Psoas muscle (tissue), 8 donors: ENCODE results near the gene MAP3K6. TPM values are rescaled to one million over a fixed set of nuclear protein-coding genes. Genes with fewer than 3 reads are reported as not detected.
"Not testable (repeated sequence)": the region's sequence is repeated elsewhere in the genome, so short reads cannot be mapped to it uniquely, and the experiment has no call there.

Experiments used
- ATAC-seq, 4 donors: fragments of 200-7000 bp; cut with Tn5 transposase; one replicate each; pipeline ENCODE4 v1.9.1; 2020; ENCODE audit warnings: moderate library complexity in 3 of 4, mild to moderate bottlenecking in 2 of 4
- DNase-seq, 2 donors: peaks; one replicate each; pipeline ENCODE4 v3.0.0-alpha.2; 2020
- H3K27ac ChIP-seq: fragments of 200-600 bp; one replicate; pipeline ENCODE4 v1.8.0; 2022
- H3K27me3 ChIP-seq, 3 donors: fragments of 200-600 bp in 1 of 3; one replicate each; pipeline versions ENCODE4 v1.6.1 to v1.8.0; 2013 to 2022; ENCODE audit warnings: low read length in 2 of 3, mild to moderate bottlenecking in 2 of 3, moderate library complexity in 1 of 3; ENCODE audit not compliant: insufficient read depth in 3 of 3
- H3K36me3 ChIP-seq, 2 donors: fragments of 200-600 bp in 1 of 2; one replicate each; pipeline versions ENCODE4 v1.6.1 to v1.8.0; 2013 to 2022; ENCODE audit warnings: low read depth in 1 of 2, mild to moderate bottlenecking in 1 of 2, moderate library complexity in 1 of 2; ENCODE audit not compliant: insufficient read depth in 1 of 2
- H3K4me1 ChIP-seq: fragments of 200-600 bp; one replicate; pipeline ENCODE4 v1.8.0; 2022
- H3K4me3 ChIP-seq: fragments of 200-600 bp; one replicate; pipeline ENCODE4 v1.8.0; 2022; ENCODE audit warnings: mild to moderate bottlenecking
- H3K9me3 ChIP-seq: fragments of 200-600 bp; one replicate; pipeline ENCODE4 v1.8.0; 2022
- WGBS, 3 donors: extraction: QIAGEN DNeasy Blood & Tissue Kit; methylation state at CpG; one replicate each; pipeline versions ENCODE4 v1.1.6 to v1.1.7; 2013; 5-methylcytosine and 5-hydroxymethylcytosine counted together
- intact Hi-C, 2 donors: fragments of 100-400 bp; cut with DNase I; formaldehyde crosslinking; loops; one replicate each; pipeline versions ENCODE4 v1.11.0 to v1.14.2; 2022
- polyA plus RNA-seq, 3 donors: library from polyadenylated mRNA; stranded (reverse); fragments of 200-250 nt; gene quantifications; one replicate each; pipeline ENCODE4 v1.2.3, GENCODE V29; 2013
- total RNA-seq, 4 donors: library from RNA; stranded (reverse); fragmentation: NEBNext Ultra II Directional in 2 of 4; extraction: Animal tissue kit (Norgen Biotek cat#: 25700) in 2 of 4; gene quantifications; one replicate each; pipeline versions ENCODE4 v1.2.1 to v1.2.4, GENCODE V29; 2021 to 2023
- TF ChIP-seq, protein P1 (sequence below): fragments of 200-600 bp; IDR thresholded peaks from one replicate; pipeline ENCODE4 v1.8.0; 2022; ENCODE audit warnings: antibody characterized with exemption
- donor health status: healthy with polysubstance abuse.
- donor health status: DM: no; HTN: no; CAD: no; lungs with moderate emphysema.
- donor health status: Bipolar disorder and iron deficiency.
- donor health status: healthy.
- donor health status: DM: yes; HTN: yes; CAD: no.
- donor health status: DM: no; HTN: no; CAD: no.
- donor health status: DM: no; HTN: no; CAD: no.
- donor health status: DM: yes; HTN: yes; CAD: no.

MAP3K6 gene
- total and polyA plus RNA-seq, 7 donors: 11.1 to 29.8 (median 17.6) TPM

DNA sequence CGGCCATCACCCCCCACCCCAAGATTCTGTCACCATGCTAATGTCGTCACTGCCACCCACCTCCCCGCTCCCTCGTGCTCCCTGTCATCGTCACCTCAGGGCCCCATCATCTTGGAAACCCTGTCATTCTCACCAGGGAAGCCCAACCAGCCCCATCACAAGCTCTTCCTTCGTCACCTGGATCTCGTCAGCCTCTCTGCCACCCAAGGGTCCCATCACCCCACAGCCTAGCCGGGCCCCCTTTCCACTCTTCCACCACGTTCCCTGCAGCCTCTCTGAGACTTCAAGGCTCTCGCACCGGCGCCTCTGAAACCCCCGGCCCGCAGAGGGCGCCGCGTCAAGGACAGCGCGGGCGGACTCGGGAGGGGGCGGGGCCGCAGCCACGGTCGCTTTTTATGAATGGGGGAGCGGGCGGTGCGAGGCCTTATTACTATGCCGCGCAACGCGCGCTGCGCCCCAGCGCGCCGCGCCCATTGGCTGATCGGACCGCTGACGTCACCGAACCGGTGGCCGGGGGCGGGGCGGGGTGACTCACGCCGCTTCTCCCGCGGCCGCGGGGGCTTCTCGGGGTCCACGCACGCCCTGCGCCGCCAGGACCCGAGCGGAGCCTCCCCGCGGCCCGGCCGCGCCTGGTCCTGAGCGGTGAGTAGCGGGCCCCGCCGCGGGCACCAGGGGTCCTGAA lies 25.5 kb upstream of the MAP3K6 start, which contains the start of gene GPR3:
TSS of gene GPR3 (plus strand) at position 527 of the 682 bp plus-strand sequence. CDS start 1,177 bp downstream, outside the sequence.
- Histone ChIP-seq H3K9me3 (no peaks in the 10 kb centered on the region), H3K4me1 (peaks cover 8% of the 10 kb centered on the region), H3K27me3 (no peaks in the 10 kb centered on the region), H3K4me3 (peak within 1 kb of the TSS; percentile 67), H3K27ac (no peak within 1 kb of the TSS), H3K36me3 (no peaks in the 10 kb centered on the region)
- DNase-seq (peak; percentile 93 to 95), ATAC-seq (peak; percentile 87 to 93 (median 91))
- TF ChIP-seq, protein P1, sequence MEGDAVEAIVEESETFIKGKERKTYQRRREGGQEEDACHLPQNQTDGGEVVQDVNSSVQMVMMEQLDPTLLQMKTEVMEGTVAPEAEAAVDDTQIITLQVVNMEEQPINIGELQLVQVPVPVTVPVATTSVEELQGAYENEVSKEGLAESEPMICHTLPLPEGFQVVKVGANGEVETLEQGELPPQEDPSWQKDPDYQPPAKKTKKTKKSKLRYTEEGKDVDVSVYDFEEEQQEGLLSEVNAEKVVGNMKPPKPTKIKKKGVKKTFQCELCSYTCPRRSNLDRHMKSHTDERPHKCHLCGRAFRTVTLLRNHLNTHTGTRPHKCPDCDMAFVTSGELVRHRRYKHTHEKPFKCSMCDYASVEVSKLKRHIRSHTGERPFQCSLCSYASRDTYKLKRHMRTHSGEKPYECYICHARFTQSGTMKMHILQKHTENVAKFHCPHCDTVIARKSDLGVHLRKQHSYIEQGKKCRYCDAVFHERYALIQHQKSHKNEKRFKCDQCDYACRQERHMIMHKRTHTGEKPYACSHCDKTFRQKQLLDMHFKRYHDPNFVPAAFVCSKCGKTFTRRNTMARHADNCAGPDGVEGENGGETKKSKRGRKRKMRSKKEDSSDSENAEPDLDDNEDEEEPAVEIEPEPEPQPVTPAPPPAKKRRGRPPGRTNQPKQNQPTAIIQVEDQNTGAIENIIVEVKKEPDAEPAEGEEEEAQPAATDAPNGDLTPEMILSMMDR: peak; percentile 38
- 2% methylated on average over 53 to 69 of the region's 69 CpGs for WGBS, 3 donors
- intact Hi-C loops: loop anchor here (2.0 to 5.0 kb wide), 3 partner anchors 91 to 275 kb away; no protein-coding TSS in a partner anchor

- peak in 1 of 2 donors; percentile 47 for DNase-seq
- H3K4me3 ChIP-seq: peak overlapping the region; percentile 67
- TF ChIP-seq, protein P1: no peak
- H3K9me3 ChIP-seq: no peaks in the 10 kb centered on the region
- intact Hi-C loops: loop anchor here (2.0 to 5.0 kb wide), 4 partner anchors 35 to 276 kb away; no protein-coding TSS in a partner anchor
- peak in 3 of 4 donors; percentile 22 to 29 (median 22) for ATAC-seq
- WGBS, 3 donors: 11 to 13% (median 12%) methylated on average over 13 of the region's 13 CpGs
- H3K4me1 ChIP-seq: peaks cover 8% of the 10 kb centered on the region
- no peak overlapping the region for H3K27ac ChIP-seq
- H3K36me3 ChIP-seq: no peaks in the 10 kb centered on the region
- no peaks in the 10 kb centered on the region for H3K27me3 ChIP-seq
These were observed 24.8 kb upstream of the MAP3K6 start for GRCh38 chr1:27391511-27392095.

DNA sequence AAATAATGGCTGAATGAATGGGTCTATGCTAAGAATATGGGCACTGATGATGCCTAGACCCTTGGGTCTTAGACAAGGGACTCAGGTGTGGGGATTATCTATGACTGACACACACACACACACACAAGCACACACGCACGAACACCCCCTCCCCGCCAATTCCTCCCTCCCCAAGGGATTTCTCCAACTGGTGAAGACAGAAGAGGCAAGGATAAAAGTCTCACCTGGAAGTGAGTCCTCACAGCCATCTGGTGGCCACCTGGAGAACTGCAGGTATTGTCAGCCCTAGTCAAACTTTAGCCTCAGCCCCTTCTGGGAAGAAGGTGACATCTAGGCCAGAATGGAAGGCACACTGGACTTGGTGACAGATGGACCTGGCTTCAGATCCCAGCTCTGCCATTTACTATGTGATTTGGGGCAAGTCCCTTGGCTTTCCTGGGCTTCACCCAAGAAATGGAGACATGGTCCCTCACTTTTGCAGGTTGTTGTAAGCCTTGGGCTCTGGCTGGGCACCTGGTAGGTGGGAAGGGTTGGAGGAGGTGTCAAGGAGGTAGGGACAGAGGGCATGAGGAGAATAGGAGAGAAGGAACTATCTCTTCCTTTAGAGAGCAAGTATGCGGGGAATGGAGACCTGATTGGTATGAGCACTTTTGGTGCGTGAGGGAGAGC lies 21.7 kb upstream of the MAP3K6 start:
- H3K9me3 ChIP-seq: no peaks in the 10 kb centered on the region
- no peak overlapping the region for H3K27ac ChIP-seq
- no peaks in the 10 kb centered on the region for H3K36me3 ChIP-seq
- DNase-seq (peak; percentile 69 to 79), ATAC-seq (peak in 3 of 4 donors; percentile 39 to 53 (median 53))
- H3K4me1 ChIP-seq: peaks cover 8% of the 10 kb centered on the region
- WGBS, 3 donors: 40 to 46% (median 42%) methylated on average over 5 of the region's 5 CpGs
- TF ChIP-seq, protein P1: peak; percentile 86
- intact Hi-C loops: loop anchor here (1.0 to 10.0 kb wide), 3 partner anchors 22 to 284 kb away; partner anchors contain the start of gene MAP3K6 (in 1 of the 2)
- no peak overlapping the region for H3K4me3 ChIP-seq
- H3K27me3 ChIP-seq: no peaks in the 10 kb centered on the region

- 92 to 94% (median 94%) methylated on average over 3 of the region's 3 CpGs for WGBS, 3 donors
- H3K9me3 ChIP-seq, H3K27me3 ChIP-seq, H3K4me3 ChIP-seq, H3K36me3 ChIP-seq, DNase-seq, H3K27ac ChIP-seq, ATAC-seq, H3K4me1 ChIP-seq: not testable (repeated sequence)
- intact Hi-C loops: loop anchor here in 1 of 2 donors (10.0 kb wide), 1 partner anchor 280 kb away; no protein-coding TSS in a partner anchor
These were observed 18.0 kb upstream of the MAP3K6 start for GRCh38 chr1:27384797-27385196.
